Right forelimb (tissue), 1 donor: ENCODE measurements around the gene FIGLA.

Source experiments
- DNase-seq: peaks from one replicate; pipeline ENCODE4 v3.0.0-alpha.2; 2018

Gene FIGLA, protein sequence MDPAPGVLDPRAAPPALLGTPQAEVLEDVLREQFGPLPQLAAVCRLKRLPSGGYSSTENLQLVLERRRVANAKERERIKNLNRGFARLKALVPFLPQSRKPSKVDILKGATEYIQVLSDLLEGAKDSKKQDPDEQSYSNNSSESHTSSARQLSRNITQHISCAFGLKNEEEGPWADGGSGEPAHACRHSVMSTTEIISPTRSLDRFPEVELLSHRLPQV

DNA sequence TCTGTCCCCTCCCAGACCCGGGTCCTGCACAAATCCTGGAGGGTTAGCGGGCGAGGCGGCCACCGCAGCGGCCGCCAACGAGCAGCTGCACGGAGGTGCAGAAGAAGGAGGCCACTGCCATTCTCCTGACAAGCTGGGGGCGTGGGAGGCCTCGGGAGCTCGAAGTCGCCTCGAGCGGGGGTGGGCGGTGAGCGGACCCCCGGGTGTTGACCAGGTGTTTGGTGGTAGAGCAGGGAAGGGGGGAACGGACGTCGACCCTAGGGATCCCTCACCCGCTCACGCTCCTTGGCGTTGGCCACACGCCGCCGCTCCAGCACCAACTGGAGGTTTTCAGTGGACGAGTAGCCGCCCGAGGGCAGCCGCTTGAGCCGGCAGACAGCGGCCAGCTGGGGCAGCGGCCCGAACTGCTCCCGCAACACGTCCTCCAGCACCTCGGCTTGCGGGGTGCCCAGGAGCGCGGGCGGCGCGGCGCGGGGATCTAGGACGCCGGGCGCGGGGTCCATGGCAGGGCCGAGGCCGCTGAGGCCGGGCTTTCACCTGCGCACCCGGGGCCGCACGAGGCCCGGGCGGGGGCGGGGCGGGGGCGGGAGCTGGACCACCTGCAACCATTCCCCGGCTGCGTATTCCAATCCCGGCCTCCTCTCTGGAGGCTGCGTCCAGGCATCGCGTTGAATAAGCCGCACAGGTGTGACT lies at the start of gene FIGLA:
Gene FIGLA (minus strand): TSS at position 508 of the 693 bp plus-strand sequence. CDS start 5 bp downstream, at position 503.
- DNase-seq = no peak

DNA sequence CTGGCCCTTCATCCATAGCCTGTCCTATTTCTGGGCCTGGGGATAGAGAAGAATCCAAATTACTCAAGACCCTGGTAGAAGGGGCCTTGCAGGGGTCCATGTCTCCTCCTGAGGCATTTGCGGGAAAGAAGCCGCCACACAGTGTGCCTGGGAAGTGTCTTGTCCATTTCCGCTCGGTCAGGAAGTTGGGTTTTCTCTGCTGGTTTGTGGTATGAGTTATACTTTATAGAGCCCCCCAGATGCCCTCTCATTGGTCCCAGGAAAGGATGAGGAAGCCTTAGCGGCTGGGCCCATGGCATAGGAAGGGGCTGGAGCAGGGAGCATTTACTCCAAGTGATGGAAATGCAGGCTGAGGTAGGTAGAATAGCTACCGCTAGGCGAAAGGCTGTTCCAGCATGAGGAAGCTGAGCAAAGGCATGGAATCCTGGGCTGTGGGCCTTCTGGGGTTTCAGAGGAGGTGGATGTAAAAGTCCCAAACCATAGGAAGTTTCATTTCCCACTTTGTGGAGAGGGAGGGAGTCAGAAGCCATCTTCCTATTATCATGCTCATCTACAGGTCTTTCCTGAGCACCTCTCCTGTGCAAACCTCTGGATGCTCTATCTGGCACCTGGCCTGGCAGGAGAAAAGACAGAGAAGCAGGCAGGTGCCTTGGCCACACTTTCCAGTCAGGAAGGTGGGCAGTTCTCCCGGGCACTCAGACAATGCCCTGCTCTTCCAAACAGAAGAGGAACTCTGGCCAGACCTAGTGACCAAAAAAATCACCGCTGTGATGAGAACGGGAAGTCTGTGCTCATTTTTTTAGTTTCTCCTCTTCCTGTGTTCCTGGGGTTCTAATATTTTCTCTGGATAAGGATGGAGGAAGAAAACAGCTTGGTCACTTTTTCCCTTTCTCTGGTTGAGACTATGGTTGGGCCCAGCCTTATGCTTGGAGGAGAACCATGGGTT lies 47.8 kb upstream of the FIGLA start:
- no peak for DNase-seq

DNA sequence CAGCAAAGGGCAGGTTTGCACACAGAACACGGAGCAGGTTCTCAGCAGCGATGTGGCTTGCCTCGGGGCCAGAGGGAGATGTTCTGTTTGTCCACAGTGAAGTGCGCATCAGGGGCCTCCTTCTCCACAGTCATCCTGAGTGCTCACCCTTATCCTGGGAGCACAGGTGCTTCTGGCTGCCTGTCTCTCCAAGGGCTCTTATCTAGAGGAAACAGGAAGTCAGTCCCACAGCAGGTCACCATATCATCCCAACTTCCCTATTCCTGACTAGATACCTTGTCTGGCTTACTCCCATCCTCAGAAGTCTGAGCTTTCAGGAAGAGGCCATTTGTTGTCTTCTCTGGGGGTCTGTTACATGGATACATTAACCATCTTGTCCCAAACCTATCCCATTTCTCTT lies 45.2 kb upstream of the FIGLA start, which contains the start of gene CD207:
Gene CD207 (minus strand): TSS at position 174 of the 400 bp plus-strand sequence. CDS start 40 bp downstream, at position 134.
- DNase-seq = no peak

DNA sequence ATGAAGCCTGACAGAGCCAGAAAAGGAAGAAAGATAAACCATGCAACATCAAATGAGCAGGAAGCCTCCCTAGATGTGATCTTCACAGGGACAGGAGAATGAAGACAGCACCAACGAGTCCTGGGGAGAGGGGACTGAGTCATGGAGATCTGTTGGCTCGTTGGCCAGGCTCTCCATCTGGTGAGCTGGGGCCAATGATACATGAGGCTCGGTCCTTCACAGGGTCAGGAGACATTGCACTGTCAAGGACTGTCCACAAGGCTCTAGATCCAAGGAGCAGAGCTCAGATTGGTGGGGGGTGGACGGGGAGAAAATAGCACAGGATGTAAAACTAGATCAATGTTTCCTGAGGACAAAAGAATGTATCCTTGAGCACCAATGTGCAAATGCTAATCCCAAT lies 44.4 kb upstream of the FIGLA start:
- DNase-seq = no peak

DNA sequence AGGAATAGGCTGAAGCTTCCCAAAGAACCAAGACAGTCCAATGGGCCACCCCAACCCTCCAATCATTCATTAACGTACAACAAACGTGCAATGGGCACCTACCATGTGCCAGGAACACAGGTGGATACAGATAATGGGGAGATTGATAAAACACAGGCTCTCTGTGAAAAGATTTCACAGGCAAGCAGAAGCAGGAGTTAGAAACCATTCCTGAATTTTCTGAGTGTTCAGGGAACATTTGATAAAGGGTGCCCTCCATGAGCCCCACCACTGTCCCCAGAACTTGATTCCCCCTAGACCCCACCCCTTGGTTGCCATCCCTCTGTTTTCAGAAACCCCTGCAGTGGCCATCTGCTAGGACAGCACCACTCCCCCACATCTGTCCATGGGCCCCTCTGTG lies 43.7 kb upstream of the FIGLA start:
- DNase-seq = no peak

DNA sequence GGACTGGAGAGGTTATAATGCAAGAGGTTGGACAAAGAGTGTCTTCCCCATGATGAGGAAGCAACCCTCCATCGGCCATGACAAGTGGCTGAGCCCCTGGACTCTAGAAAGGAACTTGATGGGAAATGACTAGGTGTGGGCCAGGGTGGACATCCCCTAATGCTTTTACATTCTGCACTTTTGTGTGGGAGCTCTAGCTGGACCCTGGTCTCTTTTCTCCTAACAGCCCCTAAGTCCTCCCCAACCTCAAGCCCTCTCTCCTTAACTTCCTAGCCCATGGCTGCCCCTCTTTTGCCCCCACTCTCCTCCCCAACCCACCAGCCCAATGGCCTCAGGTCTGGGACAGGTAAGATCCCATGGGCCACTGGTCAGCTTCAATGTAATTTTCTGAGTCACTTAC lies 42.8 kb upstream of the FIGLA start:
- no peak for DNase-seq

DNA sequence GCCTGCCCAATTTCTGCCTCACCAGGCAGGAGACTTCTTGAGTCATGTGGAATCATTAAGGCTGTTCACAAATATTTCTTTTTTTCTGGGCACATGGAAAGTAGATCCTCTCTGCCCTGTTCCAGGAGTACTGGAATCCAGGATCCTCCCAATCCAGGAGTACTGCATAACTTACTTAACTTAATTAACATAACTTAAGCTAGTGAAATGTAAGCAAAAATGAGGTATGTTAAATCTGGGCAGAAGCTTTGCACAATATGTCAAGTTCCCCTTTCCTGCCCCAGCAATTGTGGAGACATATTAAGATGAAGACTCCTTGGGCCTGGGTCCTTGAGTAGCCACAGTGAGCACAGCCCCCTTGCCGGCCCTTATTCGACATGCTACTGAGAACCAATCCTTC lies 41.9 kb upstream of the FIGLA start:
- DNase-seq = no peak

DNA sequence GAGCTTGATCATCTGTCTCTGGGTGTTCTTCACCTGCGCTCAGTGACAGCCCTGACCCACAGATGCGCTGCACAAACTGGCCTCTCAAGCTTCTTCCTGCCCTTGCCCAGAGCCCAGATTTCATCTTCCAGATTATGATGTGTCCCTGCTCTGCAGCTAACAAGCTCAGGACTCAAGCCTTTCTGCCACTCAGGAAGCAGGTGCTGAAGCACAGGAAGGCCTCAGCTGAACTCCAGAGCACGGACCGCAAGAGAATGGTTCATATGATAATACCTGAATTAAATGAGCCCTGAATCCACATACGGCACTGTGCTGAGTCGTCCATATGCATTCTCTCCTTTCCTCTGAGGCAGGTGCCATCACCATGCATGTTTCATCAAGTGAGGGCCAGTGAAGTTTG lies 41.4 kb upstream of the FIGLA start:
- DNase-seq = no peak

DNA sequence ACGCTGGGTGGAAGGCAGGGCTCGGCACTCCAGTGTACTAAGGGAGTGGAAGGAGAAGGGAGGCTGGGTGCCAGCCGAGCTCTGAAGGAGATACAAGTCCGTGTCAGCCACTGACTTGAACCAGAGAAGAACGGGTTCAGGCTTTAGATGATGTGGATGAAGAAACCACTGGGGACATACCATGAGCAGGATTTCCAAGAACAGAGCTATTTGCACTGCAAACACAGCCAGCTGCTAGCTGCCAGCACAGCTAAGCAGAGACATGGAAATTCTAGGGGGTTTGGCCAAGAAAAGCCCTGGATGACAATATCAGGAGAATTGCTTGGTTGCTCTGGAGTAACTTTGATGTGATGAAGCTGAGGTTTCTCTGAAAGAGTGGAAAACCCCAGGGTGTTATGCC lies 39.9 kb upstream of the FIGLA start:
- DNase-seq = no peak

DNA sequence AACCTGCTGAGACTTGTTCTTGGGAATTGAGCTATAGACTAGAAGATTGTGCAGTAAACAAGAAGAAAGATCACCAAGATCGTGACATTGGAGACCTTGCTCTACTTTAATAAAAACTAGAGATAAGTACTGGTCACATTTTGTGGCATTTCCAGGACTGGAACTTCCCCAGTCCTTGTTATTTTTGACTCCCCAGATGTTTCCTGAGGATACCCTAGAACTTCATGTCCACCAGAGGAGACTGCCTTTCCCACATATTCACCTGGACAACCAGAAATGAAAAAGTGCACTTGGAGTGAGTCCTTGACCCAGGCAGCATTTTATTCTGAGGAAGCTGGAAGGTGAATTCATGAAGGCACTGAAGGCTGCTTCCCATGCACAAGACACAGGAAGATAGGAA lies 39.5 kb upstream of the FIGLA start:
- no peak for DNase-seq

DNA sequence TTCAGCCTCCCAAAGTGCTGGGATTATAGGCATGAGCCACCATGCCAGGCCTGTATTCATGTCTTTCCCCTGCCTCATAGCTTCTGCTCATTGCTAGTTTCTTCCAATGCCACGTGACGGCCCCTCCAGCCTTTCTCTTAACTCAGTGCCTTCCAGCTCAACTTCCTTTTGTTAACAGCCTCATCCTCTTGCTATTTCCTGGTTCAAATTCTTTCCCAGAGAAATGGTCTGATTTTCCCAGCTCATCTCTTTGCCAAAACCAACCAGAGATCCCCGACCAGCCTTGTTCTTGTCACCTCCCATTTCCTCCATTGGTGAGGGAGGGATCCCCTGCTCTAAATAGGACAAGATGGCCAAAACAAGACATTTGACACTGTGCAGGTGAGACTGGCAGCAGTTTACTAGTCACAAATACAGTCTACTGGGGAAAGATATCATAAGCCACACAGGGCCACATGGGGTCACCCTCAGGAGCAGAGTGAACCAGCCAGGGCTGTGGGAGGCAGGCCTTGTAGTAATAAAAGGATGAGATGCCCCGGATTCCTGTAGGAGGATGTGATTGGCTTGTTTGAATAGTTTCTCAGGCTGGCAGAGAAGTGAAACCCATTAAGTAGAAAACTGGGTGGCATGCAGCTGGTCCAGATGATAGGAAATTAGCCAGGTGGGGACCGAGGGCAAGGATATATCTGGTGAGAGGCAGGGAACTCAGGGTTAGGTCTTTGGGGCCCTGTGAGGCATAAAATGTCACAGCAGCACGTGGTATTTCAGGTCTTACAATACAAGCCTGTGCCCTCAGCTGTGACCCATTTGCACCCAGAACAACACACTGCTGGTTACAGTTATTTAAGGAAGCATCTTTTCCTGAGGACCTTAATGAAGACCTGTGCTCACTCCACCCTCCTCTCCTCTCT lies 38.7 kb upstream of the FIGLA start:
- DNase-seq = no peak

DNA sequence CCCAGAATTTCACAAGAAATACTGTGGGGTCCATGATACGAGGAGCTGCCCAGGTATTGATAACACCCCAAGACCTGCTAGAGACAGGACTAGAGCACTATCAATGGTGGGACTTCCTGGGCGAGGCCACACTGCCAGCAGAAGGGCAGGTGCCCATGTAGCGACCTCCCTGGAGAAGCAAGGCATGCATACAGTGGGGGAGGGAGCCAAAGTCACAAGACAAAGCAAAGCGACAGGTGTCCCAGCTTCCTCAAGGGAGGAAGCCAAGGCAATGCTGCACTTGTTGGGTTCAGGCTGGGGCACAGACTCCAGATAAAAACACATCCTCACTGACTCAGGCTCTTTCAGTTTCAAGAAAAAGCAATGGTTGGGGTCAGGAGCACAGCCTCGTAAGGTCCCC lies 37.7 kb upstream of the FIGLA start:
- DNase-seq = no peak

DNA sequence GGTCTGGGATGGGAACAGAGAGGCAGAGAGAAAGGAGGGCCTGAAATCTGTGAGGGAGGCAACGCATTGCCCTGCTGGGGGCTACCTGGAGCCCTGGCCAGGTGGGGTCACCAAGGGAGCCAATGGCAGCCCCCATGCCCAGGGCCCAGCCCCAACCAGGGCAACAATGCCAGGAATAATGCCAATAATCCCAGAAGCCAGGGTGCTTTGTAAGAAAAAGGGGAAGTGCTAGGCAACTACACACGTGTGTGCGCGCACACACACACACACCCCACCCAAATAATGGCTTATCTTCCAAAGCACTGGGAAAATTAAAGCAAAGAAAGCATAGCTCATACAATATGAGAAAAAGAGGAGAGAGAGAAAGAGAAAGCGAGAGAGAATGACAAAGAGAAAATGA lies 36.9 kb upstream of the FIGLA start:
- no peak for DNase-seq

DNA sequence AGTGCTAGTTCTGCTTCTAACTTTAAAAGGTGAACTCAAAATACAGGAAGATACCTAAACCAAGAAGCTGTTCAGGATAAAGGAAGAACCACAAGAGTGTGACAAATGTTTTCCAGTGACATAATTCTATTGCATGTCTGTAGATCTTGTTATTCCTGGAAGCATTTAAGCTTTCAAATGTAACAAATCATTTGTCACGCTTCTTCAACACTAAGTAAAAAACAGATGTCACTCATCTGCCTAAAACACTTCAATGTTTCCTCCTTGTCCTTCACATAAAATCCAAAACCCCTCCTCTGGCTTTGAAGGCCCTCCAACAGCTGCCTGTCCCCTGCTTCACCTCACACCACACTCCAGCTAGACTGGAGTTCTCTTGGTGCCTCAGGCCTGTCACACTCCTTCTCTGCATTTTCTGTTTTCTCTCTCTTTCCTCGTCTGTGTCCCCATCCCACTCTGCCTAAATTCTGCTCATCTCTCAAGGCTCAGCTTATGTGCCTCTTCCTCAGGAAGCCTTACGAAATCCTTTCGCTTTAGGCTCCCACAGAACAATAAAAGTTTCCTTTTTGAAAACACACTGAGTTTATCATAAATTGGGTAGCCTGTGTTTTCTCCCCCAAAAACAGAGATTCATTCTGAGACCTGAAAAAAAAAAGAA lies 36.4 kb upstream of the FIGLA start:
- DNase-seq = no peak

DNA sequence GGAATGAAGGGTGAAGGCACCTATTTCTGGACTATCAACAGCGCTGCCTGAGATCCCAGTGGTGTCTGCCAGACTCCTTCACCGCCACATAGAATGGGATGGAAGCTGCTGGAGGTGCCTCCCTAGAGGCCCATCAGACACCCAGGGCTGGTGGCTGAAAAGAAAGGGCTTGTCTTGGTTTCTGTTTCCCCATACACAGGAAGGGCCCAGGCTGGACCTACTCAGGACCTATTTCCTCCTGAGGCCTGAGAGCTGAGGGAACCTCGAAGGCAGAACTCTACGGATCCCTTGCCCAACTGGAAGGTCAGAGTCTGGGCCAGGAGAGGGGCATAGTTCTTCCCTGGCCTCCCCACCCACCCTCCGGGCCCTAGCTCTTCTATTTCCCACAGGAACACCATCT lies 32.8 kb upstream of the FIGLA start:
- no peak for DNase-seq

DNA sequence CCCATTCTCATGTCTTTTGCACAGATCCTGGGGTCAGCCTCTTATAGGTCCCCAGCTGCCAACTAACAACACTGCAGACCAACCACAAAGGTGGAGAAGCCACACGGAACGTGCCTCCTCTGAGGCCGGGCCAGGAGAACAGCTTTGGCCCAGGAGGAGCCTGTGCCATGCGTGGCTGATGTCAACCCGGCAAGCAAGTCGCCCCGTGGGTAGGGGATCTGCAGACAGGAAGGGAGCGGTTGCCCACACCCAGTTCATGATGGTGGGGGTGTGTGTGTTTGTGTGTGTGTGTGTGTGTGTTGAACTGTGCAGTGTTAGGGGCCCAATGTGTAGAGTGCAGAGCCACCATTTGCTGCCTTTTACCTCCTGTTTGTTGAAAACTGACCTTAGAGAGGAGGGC lies 32.4 kb upstream of the FIGLA start:
- DNase-seq = no peak

DNA sequence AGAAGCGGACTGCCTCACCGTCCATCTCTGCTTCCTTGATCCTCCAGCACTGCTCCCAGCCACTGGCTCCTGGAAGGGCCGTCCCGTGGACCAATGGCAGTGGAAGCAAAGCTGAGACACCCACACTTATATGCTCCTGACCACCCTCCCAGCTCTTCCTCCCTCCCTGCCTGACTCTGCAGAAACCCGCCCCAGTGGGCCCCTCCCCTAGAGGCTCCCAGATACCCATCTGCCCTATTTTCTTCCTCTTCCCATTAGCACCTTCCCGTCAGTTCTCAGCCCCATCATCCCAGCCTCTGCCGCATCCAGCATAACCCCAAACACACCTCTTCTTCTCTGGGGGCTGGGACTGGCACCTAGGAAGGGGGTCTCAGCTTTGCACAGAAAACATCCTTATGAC lies 30.1 kb upstream of the FIGLA start, which contains the start of gene CLEC4F:
Gene CLEC4F (minus strand): TSS at position 101 of the 400 bp plus-strand sequence. CDS start 76 bp downstream, at position 25.
- DNase-seq = no peak

DNA sequence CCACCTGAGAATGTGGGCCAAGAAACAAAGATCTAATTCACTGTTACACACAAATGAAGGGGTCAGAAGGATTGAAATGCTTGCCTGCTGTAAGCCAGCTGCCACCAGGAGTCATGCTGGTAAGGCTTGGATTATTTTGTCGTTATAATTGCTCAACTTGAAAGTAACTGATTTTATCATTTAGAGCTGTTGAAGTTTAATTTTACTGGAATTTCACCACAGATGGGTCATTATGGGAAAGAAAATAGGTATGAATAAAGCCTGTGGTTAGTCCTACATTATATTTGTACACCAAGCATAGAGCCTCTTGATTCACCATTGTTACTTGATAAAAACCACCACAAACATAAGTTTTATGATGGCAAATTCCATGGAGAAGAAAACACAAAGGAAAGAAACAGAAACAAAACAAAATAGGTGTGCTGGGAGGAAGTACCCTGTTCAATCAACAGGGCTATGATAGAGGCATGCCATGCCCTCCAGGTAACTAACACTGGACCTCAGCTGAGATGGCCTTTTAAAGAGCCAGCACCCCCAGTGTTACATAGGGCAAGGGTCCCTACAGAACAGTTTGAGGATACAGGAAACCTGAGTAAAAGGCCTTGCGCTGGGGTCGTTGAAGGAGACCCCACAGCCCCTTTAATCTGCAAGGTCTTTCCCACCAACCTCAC lies 27.0 kb upstream of the FIGLA start:
- no peak for DNase-seq

DNA sequence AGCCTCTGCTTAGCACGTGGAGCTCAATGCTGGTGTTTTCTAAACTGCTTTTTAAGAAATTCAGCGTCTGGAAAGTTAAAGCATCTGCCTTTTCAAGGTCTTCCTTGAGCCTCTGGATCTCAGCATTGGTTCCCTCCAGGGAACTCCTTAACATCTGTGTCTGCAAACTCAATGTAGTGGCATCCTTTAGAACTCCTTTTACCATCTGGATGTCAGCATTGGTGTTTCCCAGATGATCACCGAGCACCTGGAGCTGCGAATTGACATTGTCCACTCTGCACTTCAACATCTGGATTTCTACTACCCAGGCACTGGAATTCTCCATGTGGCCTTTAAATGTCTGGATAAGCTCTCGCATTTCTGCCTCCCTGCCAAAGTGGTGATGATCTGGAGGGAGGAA lies 26.3 kb upstream of the FIGLA start:
- DNase-seq = no peak

DNA sequence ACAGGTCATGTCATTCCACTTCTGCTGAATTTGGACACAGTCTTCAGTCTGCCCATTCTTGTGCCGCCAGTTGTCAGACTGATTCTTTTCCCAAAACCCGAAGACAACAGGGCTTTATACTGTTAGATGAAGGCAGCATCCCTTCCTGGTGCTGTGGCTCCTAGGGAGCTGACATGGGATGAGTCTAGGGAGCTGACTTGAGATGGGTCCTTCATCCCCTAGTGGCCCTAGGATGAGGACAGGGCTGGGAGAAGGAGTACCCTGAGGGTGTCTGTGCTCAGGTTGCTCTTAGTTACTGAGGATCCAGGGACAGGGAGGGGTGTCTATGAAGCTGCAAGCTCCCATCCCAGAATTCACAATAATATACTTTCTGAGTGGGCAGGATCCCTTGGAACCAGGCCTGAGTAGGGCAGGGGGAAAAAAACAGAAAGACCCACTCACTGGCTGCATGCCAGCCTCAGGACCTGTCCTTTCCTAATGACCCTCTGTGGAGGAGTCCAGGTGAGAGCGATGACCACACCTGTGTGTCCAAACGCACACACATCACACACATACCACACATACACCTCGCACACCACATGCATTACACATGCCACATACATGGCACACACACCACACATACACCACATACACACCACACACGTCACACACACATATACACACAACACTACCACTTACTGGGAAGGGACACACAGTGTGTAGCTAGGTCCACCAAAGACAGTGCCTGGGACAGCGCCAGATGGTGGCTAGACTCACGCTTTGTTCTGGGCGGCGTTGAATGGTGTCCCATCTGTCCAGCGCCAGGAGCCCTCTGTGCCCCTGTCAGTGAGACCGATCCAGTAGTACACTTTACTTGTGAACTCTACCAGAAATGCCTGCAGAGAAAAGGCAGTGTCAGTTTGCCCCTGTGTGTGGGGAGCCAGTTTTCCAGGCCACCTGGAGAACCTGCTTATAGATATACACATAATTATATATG lies 18.8 kb upstream of the FIGLA start:
- DNase-seq = no peak
